GM12878 (cell line): Measurements from ENCODE around the gene TRAPPC12. TPM values are rescaled to one million over a fixed set of nuclear protein-coding genes. Genes with fewer than 3 reads are reported as not detected.

Experiments
- ATAC-seq: fragments of 200-7000 bp; cut with Tn5 transposase; 3 replicates; pipeline ENCODE4 v1.9.1; 2020; ENCODE audit warnings: mild to moderate bottlenecking, moderate library complexity
- BruUV-seq: library from RNA; stranded (reverse); fragments of 400-500 nt; replicated peaks from 2 replicates; lab custom pipeline; 2021; lab: Mats Ljungman, UMichigan
- CTCF ChIA-PET: fragments of 300-600 bp; sonication (Branson Sonifier 250); formaldehyde crosslinking; extraction: SDS; loops from one replicate; lab custom pipeline; 2021; ENCODE audit warnings: inconsistent platforms; lab: Yijun Ruan, JAX
- POLR2A ChIA-PET: fragments of 350-600 bp; formaldehyde crosslinking; extraction: SDS; loops from one replicate; lab custom pipeline; 2021; ENCODE audit warnings: inconsistent platforms; lab: Charles Lee
- RAD21 ChIA-PET: fragments of 300-600 bp; sonication (Branson Sonifier 250); formaldehyde crosslinking; loops from one replicate; lab custom pipeline; 2023; ENCODE audit warnings: antibody characterized with exemption; ENCODE audit not compliant: unreplicated experiment; lab: Charles Lee
- SMC1A ChIA-PET: fragments of 300-600 bp; sonication (Branson Sonifier 250); formaldehyde crosslinking; loops from one replicate; lab custom pipeline; 2023; ENCODE audit not compliant: unreplicated experiment, uncharacterized antibody; lab: Charles Lee
- DNase-seq: peaks from one replicate; pipeline ENCODE4 v3.0.0-alpha.2; 2011; ENCODE audit warnings: low read depth, low spot score
- FAIRE-seq: peaks from 3 replicates; lab custom pipeline; 2011; peaks lifted over from hg19 to GRCh38; lab: Jason Lieb, UNC
- H2AFZ ChIP-seq: 2 replicates; pipeline ENCODE4 v1.6.0; 2011; ENCODE audit warnings: low read depth, low read length, control low read depth; ENCODE audit not compliant: control insufficient read depth
- H3K27ac ChIP-seq: 2 replicates; pipeline ENCODE4 v1.5.1; 2011; ENCODE audit warnings: control low read depth; ENCODE audit not compliant: control insufficient read depth, insufficient read depth
- H3K27me3 ChIP-seq, 2 experiments: replicated peaks in 1 of 2; 2 replicates each; pipeline versions ENCODE4 v1.6.0 to v1.6.1; 2011; ENCODE audit warnings: low read length in 1 of 2; ENCODE audit not compliant: control insufficient read depth in 2 of 2, insufficient read depth in 2 of 2
- H3K36me3 ChIP-seq, 2 experiments: 2 replicates each; pipeline ENCODE4 v1.5.1; 2011; ENCODE audit warnings: low read length in 1 of 2; ENCODE audit not compliant: control insufficient read depth in 2 of 2, insufficient read depth in 2 of 2
- H3K4me1 ChIP-seq: 2 replicates; pipeline ENCODE4 v1.6.1; 2011; ENCODE audit warnings: mild to moderate bottlenecking, low read length, moderate library complexity, mixed read lengths; ENCODE audit not compliant: control insufficient read depth, insufficient read depth
- H3K4me2 ChIP-seq: 2 replicates; pipeline ENCODE4 v1.6.0; 2011; ENCODE audit warnings: control low read depth; ENCODE audit not compliant: control insufficient read depth, insufficient read depth
- H3K4me3 ChIP-seq: fragments of 200-600 bp; sonication (generic); 2 replicates; pipeline ENCODE4 v1.5.1; 2016
- H3K79me2 ChIP-seq: 2 replicates; pipeline ENCODE4 v1.6.0; 2011; ENCODE audit warnings: low read length; ENCODE audit not compliant: control insufficient read depth, insufficient read depth
- H3K9ac ChIP-seq: 2 replicates; pipeline ENCODE4 v1.8.0; 2011; ENCODE audit warnings: low read length, control low read depth, mixed read lengths; ENCODE audit not compliant: control insufficient read depth, insufficient read depth
- H3K9me3 ChIP-seq: replicated peaks from 3 replicates; pipeline ENCODE4 v1.5.1; 2011; ENCODE audit warnings: mild to moderate bottlenecking, low read length; ENCODE audit not compliant: control insufficient read depth, insufficient read depth
- H4K20me1 ChIP-seq: 2 replicates; pipeline ENCODE4 v1.6.0; 2011; ENCODE audit not compliant: control insufficient read depth, insufficient read depth
- BRCA1 ChIP-seq: IDR thresholded peaks from 2 replicates; pipeline ENCODE4 v1.6.1; 2011; ENCODE audit warnings: low read depth, low read length, improper control_type of control experiment
- CBFB ChIP-seq: IDR thresholded peaks from 2 replicates; pipeline ENCODE4 v1.6.1; 2016; ENCODE audit warnings: antibody characterized with exemption, low read depth
- CBX5 ChIP-seq: sonication (generic); IDR thresholded peaks from 2 replicates; pipeline ENCODE4 v1.6.1; 2016; ENCODE audit warnings: low read depth, moderate library complexity, mild to moderate bottlenecking, inconsistent platforms
- CEBPB ChIP-seq, 2 experiments: fragments of 150-350 bp in 1 of 2; IDR thresholded peaks; 2 replicates each; pipeline ENCODE4 v1.6.1; 2012 to 2014; ENCODE audit warnings: low read depth in 2 of 2, low read length in 2 of 2, borderline replicate concordance in 1 of 2, inconsistent platforms in 1 of 2
- GATAD2B ChIP-seq: fragments of 450-650 bp; conservative IDR thresholded peaks from 2 replicates; pipeline ENCODE4 v1.6.1; 2017; ENCODE audit warnings: low read depth, mild to moderate bottlenecking, moderate library complexity
- JUND ChIP-seq: IDR thresholded peaks from 2 replicates; pipeline ENCODE4 v1.6.1; 2012; ENCODE audit warnings: low read depth, mild to moderate bottlenecking, low read length, improper control_type of control experiment, moderate library complexity
- KAT2A ChIP-seq: conservative IDR thresholded peaks from 2 replicates; pipeline ENCODE4 v1.6.1; 2011; ENCODE audit warnings: low read depth, low read length; ENCODE audit not compliant: control insufficient read depth
- MLLT1 ChIP-seq: fragments of 450-650 bp; IDR thresholded peaks from 2 replicates; pipeline ENCODE4 v1.6.1; 2016; ENCODE audit warnings: mild to moderate bottlenecking
- SMAD1 ChIP-seq: fragments of 450-650 bp; IDR thresholded peaks from 2 replicates; pipeline ENCODE4 v1.6.1; 2018; ENCODE audit warnings: mild to moderate bottlenecking, low read depth; ENCODE audit not compliant: partially characterized antibody
- ZBTB33 ChIP-seq: fragments of 450-650 bp; IDR thresholded peaks from 2 replicates; pipeline ENCODE4 v1.6.1; 2017; ENCODE audit warnings: mild to moderate bottlenecking
- ZSCAN29 ChIP-seq: fragments of 450-650 bp; IDR thresholded peaks from 2 replicates; pipeline ENCODE4 v1.6.1; 2017; ENCODE audit warnings: mild to moderate bottlenecking, moderate library complexity
- WGBS: methylation state at CpG from one replicate; pipeline ENCODE4 v1.1.6; 2016; ENCODE audit warnings: low lambda C conversion rate; ENCODE audit not compliant: insufficient replicate concordance, insufficient coverage; ENCODE audit errors: missing lambda C conversion rate; 5-methylcytosine and 5-hydroxymethylcytosine counted together
- in situ Hi-C: fragments of 300-500 bp; cut with MboI; formaldehyde crosslinking; loops from 9 replicates; pipeline ENCODE4 v1.14.3; 2018; ENCODE audit warnings: mixed read lengths
- intact Hi-C: fragments of 100-400 bp; cut with micrococcal nuclease; formaldehyde crosslinking; loops from one replicate; pipeline ENCODE4 v1.14.2; 2022; ENCODE audit not compliant: unreplicated experiment
- polyA plus RNA-seq, 11 experiments: library from polyadenylated mRNA; depleted of rRNA in 4 of 11; unstranded in 6 of 11; stranded (reverse) in 5 of 11; fragments of >200 nt; fragmentation: Nextera tagmentation in 4 of 11; fragmentation: Illumina TruSeq in 1 of 11; extraction: Ambion mirVana in 4 of 11; extraction: Trizol in 1 of 11; gene quantifications; 1 replicate in 1 of 11; 2 replicates in 10 of 11; pipeline versions ENCODE4 v1.2.1 to v1.2.3, GENCODE V29; 2011 to 2016; ENCODE audit warnings: inconsistent platforms in 2 of 11, missing spikeins in 2 of 11, low read depth in 1 of 11
- total RNA-seq, 4 experiments: library from RNA; depleted of rRNA in 3 of 4; stranded (reverse); fragments of >200 nt in 3 of 4; fragmentation: Illumina TruSeq in 1 of 4; extraction: Trizol in 1 of 4; gene quantifications; 2 replicates each; pipeline versions ENCODE4 v1.2.1 to v1.2.3, GENCODE V29; 2013 to 2021
- TF ChIP-seq, protein P1 (sequence below): IDR thresholded peaks from 2 replicates; pipeline ENCODE4 v1.6.1; 2012; ENCODE audit warnings: low read depth, low read length, improper control_type of control experiment
- TF ChIP-seq, protein P2 (sequence below): IDR thresholded peaks from 2 replicates; pipeline ENCODE4 v1.6.1; 2012; ENCODE audit warnings: mild to moderate bottlenecking, low read depth, low read length

The TRAPPC12 gene
- total and polyA plus RNA-seq, 10 of the 15 experiments (the other 5 are each of a cell fraction or from before 2014, with no cell fraction given) = 8.6 to 77.1 (median 37.4) TPM

DNA sequence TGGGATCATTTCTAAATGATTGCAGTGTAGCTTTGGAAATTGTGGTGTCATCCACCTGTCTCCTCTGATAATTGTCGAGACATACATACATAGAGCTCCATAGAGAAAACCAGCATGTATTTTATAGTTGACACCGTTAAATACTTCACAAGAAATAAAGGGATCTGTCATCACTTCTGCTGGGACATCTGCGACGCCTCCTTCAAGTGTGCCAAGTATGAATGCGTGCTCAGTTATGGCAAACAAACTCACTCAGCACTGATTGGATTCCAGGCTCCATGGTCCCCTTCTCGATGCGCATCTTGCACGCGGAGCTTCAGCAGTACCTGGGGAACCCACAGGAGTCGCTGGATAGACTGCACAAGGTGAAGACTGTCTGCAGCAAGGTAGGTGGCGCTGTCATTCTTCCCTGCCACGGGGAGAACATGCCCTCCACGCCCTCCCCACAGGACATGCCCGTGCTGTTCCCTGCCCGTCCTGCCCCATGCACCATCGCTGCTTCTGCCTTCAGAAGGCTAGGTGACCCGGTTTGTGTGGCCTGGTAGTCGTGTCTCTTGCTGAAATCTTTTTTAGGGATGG, 64.1 kb downstream of the TRAPPC12 start:
- H3K27me3 ChIP-seq = no peaks in the 10 kb centered on the region
- no peak for ATAC-seq
- intact Hi-C loops (no loop called here), in situ Hi-C loops (no loop called here)
- H3K9ac ChIP-seq = no peak overlapping the region
- no peak overlapping the region for H3K4me2 ChIP-seq
- ChIA-PET SMC1A (interaction anchor here (1.5 kb wide), 1 partner anchor 19 kb away, joined by 3 read pairs; no protein-coding TSS in a partner anchor), CTCF (interaction anchor here (1.3 to 5.4 kb wide), 3 partner anchors 18 to 208 kb away, joined by 3 to 46 read pairs (median 28); no protein-coding TSS in a partner anchor), RAD21 (interaction anchor here (1.2 to 2.7 kb wide), 2 partner anchors 18 to 21 kb away, joined by 4 to 10 read pairs; no protein-coding TSS in a partner anchor), POLR2A (no interaction called here)
- H4K20me1 ChIP-seq = no peaks in the 10 kb centered on the region
- no TSS peak for BruUV-seq
- no peaks in the 10 kb centered on the region for H3K79me2 ChIP-seq
- no peaks in the 10 kb centered on the region for H3K4me1 ChIP-seq
- WGBS = 95% methylated on average over 18 of the region's 18 CpGs
- no peaks in the 10 kb centered on the region; the same call in 2 of the 3 replicates for H3K9me3 ChIP-seq
- H3K4me3 ChIP-seq = no peak overlapping the region
- no peak for TF ChIP-seq ZBTB33
- no peak for TF ChIP-seq GATAD2B
- TF ChIP-seq ZSCAN29 = no peak
- TF ChIP-seq CBX5 = no peak
- no peak for TF ChIP-seq CBFB
- TF ChIP-seq, protein P1, sequence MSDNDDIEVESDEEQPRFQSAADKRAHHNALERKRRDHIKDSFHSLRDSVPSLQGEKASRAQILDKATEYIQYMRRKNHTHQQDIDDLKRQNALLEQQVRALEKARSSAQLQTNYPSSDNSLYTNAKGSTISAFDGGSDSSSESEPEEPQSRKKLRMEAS = no peak
- no peak for TF ChIP-seq CEBPB (IDR thresholded peaks at IDR 0.05; ENCODE audit: borderline replicate concordance in 1 of 2, low read depth in 2 of 2, low read length in 2 of 2)
- TF ChIP-seq BRCA1 = no peak
- TF ChIP-seq MLLT1 = no peak
- TF ChIP-seq KAT2A = no peak
- no peak for TF ChIP-seq JUND
- TF ChIP-seq, protein P2, sequence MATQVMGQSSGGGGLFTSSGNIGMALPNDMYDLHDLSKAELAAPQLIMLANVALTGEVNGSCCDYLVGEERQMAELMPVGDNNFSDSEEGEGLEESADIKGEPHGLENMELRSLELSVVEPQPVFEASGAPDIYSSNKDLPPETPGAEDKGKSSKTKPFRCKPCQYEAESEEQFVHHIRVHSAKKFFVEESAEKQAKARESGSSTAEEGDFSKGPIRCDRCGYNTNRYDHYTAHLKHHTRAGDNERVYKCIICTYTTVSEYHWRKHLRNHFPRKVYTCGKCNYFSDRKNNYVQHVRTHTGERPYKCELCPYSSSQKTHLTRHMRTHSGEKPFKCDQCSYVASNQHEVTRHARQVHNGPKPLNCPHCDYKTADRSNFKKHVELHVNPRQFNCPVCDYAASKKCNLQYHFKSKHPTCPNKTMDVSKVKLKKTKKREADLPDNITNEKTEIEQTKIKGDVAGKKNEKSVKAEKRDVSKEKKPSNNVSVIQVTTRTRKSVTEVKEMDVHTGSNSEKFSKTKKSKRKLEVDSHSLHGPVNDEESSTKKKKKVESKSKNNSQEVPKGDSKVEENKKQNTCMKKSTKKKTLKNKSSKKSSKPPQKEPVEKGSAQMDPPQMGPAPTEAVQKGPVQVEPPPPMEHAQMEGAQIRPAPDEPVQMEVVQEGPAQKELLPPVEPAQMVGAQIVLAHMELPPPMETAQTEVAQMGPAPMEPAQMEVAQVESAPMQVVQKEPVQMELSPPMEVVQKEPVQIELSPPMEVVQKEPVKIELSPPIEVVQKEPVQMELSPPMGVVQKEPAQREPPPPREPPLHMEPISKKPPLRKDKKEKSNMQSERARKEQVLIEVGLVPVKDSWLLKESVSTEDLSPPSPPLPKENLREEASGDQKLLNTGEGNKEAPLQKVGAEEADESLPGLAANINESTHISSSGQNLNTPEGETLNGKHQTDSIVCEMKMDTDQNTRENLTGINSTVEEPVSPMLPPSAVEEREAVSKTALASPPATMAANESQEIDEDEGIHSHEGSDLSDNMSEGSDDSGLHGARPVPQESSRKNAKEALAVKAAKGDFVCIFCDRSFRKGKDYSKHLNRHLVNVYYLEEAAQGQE = no peak
- TF ChIP-seq SMAD1 = no peak
- no peak overlapping the region for H3K27ac ChIP-seq
- DNase-seq = no peak
- no peak overlapping the region for H2AFZ ChIP-seq
- FAIRE-seq = no peak
- peaks cover 12 to 28% of the 10 kb centered on the region in 2 experiments for H3K36me3 ChIP-seq
